HG03159 (cell line): ENCODE data around the gene PHF12.

Experiments
- ATAC-seq: cut with Tn5 transposase; IDR thresholded peaks from one replicate; pipeline ENCODE4 v1.9.1; 2021; ENCODE audit warnings: mild to moderate bottlenecking, moderate library complexity; ENCODE audit not compliant: unreplicated experiment

PHF12 gene

GRCh38 chr17:28951428-28951990 is at the start of gene PHF12:
Gene PHF12, minus strand, starts transcription at chr17:28951518. Its CDS starts 558 bp downstream, at chr17:28950960.
- peak; percentile 55 for ATAC-seq

- no peak for ATAC-seq
These were observed 49.7 kb upstream of the PHF12 start for GRCh38 chr17:29000973-29001372.

- no peak for ATAC-seq
These were observed 47.9 kb upstream of the PHF12 start for GRCh38 chr17:28999206-28999605.

GRCh38 chr17:28997806-28998205 is 46.5 kb upstream of the PHF12 start:
- no peak for ATAC-seq

GRCh38 chr17:28996554-28997096 is 45.3 kb upstream of the PHF12 start:
- ATAC-seq = no peak

GRCh38 chr17:28993645-28994426 is 42.5 kb upstream of the PHF12 start:
- ATAC-seq = no peak

GRCh38 chr17:28992625-28993600 is 41.6 kb upstream of the PHF12 start:
- ATAC-seq = no peak

- no peak for ATAC-seq
These were observed 40.9 kb upstream of the PHF12 start for GRCh38 chr17:28992185-28992584.

- no peak for ATAC-seq
These were observed 40.5 kb upstream of the PHF12 start for GRCh38 chr17:28991779-28992178.

- ATAC-seq = no peak
These were observed 37.7 kb upstream of the PHF12 start for GRCh38 chr17:28989028-28989427.

- no peak for ATAC-seq
These were observed 37.2 kb upstream of the PHF12 start for GRCh38 chr17:28988475-28988874.

GRCh38 chr17:28986714-28987655 is 35.7 kb upstream of the PHF12 start:
- ATAC-seq = no peak

- no peak for ATAC-seq
These were observed 34.8 kb upstream of the PHF12 start for GRCh38 chr17:28985950-28986713.

- ATAC-seq = no peak
These were observed 32.2 kb upstream of the PHF12 start for GRCh38 chr17:28983286-28984230.

GRCh38 chr17:28982131-28982793 is 30.9 kb upstream of the PHF12 start:
- no peak for ATAC-seq

GRCh38 chr17:28978356-28978964 is 27.1 kb upstream of the PHF12 start:
- no peak for ATAC-seq

GRCh38 chr17:28977659-28978355 is 26.5 kb upstream of the PHF12 start:
- ATAC-seq = no peak
